HG02885 (cell line): ENCODE measurements around the gene DFFB.
"Not testable (repeated sequence)": the region's sequence is repeated elsewhere in the genome, so short reads cannot be mapped to it uniquely, and the experiment has no call there.

ENCODE experiments used
- ATAC-seq: cut with Tn5 transposase; IDR thresholded peaks from one replicate; pipeline ENCODE4 v1.9.1; 2021; ENCODE audit warnings: mild to moderate bottlenecking; ENCODE audit not compliant: unreplicated experiment, poor library complexity

The DFFB gene

GRCh38 chr1:3907031-3907534 is 49.8 kb downstream of the DFFB start:
- ATAC-seq: no peak

GRCh38 chr1:3907621-3908165 is 50.4 kb downstream of the DFFB start:
- ATAC-seq: no peak

GRCh38 chr1:3908886-3909517 is 51.7 kb downstream of the DFFB start:
- ATAC-seq: no peak

- no peak for ATAC-seq
Observed at GRCh38 chr1:3909615-3910014, 52.3 kb downstream of the DFFB start.

GRCh38 chr1:3910049-3910731 is 52.9 kb downstream of the DFFB start:
- ATAC-seq: no peak

GRCh38 chr1:3910857-3911845 is 53.9 kb downstream of the DFFB start:
- no peak for ATAC-seq

- no peak for ATAC-seq
Observed at GRCh38 chr1:3911981-3912808, 54.9 kb downstream of the DFFB start.

- ATAC-seq: no peak
Observed at GRCh38 chr1:3912809-3913685, 55.8 kb downstream of the DFFB start.

GRCh38 chr1:3914331-3914851 is 57.1 kb downstream of the DFFB start:
- no peak for ATAC-seq

- ATAC-seq: no peak
Observed at GRCh38 chr1:3914911-3915310, 57.6 kb downstream of the DFFB start.

- no peak for ATAC-seq
Observed at GRCh38 chr1:3915551-3916121, 58.4 kb downstream of the DFFB start.

- ATAC-seq: no peak
Observed at GRCh38 chr1:3917761-3918160, 60.5 kb downstream of the DFFB start.

GRCh38 chr1:3918359-3918758 is 61.1 kb downstream of the DFFB start:
- not testable (repeated sequence) for ATAC-seq

- ATAC-seq: no peak
Observed at GRCh38 chr1:3918966-3919611, 61.8 kb downstream of the DFFB start.

- no peak for ATAC-seq
Observed at GRCh38 chr1:3919706-3920105, 62.4 kb downstream of the DFFB start.

- no peak for ATAC-seq
Observed at GRCh38 chr1:3921765-3922164, 64.5 kb downstream of the DFFB start.

GRCh38 chr1:3922201-3922725 is 65.0 kb downstream of the DFFB start:
- no peak for ATAC-seq
